Upper lobe of left lung (tissue), 4 donors: Measurements from ENCODE around the gene XXYLT1.

Experiments used
- CTCF ChIP-seq, 6 experiments: fragments of 450-650 bp in 4 of 6; fragments of 200-600 bp in 2 of 6; sonication (generic) in 2 of 6; IDR thresholded peaks; one replicate each; pipeline ENCODE4 v1.5.1; 2016 to 2019; ENCODE audit warnings: antibody characterized with exemption in 6 of 6
- POLR2A ChIP-seq, 4 donors: fragments of 450-650 bp; IDR thresholded peaks; one replicate each; pipeline ENCODE4 v1.5.1; 2016 to 2017; ENCODE audit warnings: antibody characterized with exemption in 4 of 4, mild to moderate bottlenecking in 2 of 4
- POLR2AphosphoS5 ChIP-seq, 2 donors: sonication (generic); formaldehyde crosslinking; IDR thresholded peaks; one replicate each; pipeline ENCODE4 v1.5.1; 2017; ENCODE audit warnings: antibody characterized with exemption in 2 of 2

- no peak for TF ChIP-seq CTCF (IDR thresholded peaks at IDR 0.05)
- TF ChIP-seq POLR2A (IDR thresholded peaks at IDR 0.05) = no peak
- no peak for TF ChIP-seq POLR2AphosphoS5 (IDR thresholded peaks at IDR 0.05)
These were observed 13.2 kb downstream of the XXYLT1 start for GRCh38 chr3:195257454-195258448.
